C4-2B (cell line): ENCODE data around the gene HRC.
"Not testable (repeated sequence)": the region's sequence is repeated elsewhere in the genome, so short reads cannot be mapped to it uniquely, and the experiment has no call there.

ENCODE experiments used
- H3K27ac ChIP-seq: fragments of 450-650 bp; 2 replicates; pipeline ENCODE4 v1.5.1; 2017
- CTCF ChIP-seq: fragments of 450-650 bp; conservative IDR thresholded peaks from 2 replicates; pipeline ENCODE4 v1.5.1; 2017; ENCODE audit warnings: mild to moderate bottlenecking
- ZFX ChIP-seq: fragments of 450-650 bp; IDR thresholded peaks from 2 replicates; pipeline ENCODE4 v1.6.1; 2017

The HRC gene

GRCh38 chr19:49150106-49150943 is 4.9 kb downstream of the HRC start:
- peak overlapping the region; percentile 95 for H3K27ac ChIP-seq
- TF ChIP-seq CTCF = no peak
- TF ChIP-seq ZFX = peak; percentile 44; the same call in 1 of the 2 replicates

DNA sequence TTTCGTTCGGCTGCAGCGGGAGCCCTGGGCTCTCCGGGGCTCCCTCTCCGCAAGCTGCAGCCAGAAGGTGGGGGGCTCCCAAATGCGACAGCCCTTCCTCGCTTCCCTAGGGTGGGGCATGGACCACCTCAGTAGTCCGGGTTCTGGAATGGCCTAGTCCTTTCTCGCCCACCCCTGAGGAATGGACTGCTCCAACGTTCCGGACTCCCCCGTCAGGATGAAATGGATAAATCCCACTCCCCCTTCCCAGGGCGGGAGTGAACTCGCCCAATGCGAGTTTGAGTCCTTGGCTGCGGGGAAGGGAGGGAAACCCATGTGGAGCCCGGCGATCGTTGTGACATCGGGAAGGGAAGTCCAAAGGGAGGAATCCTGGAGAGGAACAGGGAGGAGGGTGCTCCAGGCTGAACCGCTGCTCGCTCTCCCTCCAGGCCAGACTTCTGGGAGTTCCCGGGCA is 5.5 kb downstream of the HRC start:
- peak overlapping the region; percentile 95 for H3K27ac ChIP-seq
- TF ChIP-seq ZFX (no peak), CTCF (no peak)

DNA sequence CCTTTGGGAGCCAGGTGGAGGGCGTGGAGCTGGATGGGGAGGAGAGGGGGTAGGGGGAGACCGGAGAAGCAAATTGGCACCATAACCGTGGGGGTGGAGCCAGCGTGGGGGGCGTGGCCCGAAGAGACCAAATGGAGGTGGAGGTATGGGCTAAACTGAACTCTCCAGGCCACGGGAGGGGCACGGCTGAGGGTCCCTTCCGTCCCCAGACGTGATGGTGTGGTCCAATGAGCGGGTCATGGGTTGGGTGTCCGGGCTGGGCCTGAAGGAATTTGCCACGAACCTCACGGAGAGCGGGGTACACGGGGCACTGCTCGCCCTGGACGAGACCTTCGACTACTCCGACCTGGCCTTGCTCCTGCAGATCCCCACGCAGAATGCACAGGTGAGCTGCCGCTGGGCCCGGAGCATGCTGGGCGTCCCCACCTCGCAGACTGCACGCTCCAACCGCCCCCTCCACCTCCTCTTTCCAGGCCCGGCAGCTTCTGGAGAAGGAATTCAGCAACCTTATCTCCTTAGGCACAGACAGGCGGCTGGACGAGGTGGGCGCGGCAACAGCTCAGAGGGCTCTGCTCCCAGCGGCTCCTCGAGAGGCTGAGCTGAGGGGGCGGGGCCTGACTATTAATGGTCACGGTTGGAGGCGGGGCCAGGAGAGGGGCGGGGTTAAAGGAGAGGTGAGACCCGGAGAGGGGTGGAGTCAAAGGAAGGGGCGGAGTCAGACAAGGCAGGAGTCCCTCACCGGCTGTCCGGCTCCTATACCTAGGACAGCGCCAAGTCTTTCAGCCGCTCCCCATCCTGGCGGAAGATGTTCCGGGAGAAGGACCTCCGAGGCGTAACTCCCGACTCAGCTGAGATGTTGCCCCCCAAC is 6.2 kb downstream of the HRC start:
- H3K27ac ChIP-seq = peak overlapping the region; percentile 95

DNA sequence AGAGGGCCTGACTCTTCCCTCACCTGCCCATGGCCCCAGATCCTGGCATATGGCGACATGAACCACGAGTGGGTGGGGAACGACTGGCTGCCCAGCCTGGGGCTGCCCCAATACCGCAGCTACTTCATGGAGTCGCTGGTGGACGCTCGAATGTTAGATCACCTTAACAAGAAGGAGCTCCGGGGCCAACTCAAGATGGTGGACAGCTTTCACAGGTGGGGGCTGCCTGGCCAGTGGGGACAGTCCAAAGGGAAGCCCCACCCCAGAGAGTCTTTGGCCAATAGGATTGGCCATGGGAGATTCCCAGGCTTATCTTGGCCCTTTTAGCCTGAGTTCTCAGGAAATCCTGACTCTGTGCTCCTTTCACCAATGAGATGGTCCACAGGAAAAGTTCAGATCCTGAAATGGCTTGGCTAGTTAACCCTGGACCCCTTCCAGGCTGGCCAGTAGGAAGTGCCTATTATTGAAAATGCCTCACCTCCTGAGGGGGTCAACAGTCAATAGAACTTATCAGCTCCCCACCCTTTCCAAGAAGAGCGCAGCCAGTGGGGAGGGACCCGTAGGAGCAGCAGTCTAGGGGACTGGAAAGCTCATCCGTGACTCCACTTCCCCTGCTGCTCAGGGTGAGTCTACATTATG is 7.0 kb downstream of the HRC start:
- peak overlapping the region; percentile 95 for H3K27ac ChIP-seq
- TF ChIP-seq ZFX = no peak
- no peak for TF ChIP-seq CTCF

More for the DNA sequence above, 6.2 kb downstream of the HRC start:
- TF ChIP-seq CTCF (no peak), ZFX (no peak)

GRCh38 chr19:49146408-49146770 is 8.8 kb downstream of the HRC start:
- H3K27ac ChIP-seq = not testable (repeated sequence)

DNA sequence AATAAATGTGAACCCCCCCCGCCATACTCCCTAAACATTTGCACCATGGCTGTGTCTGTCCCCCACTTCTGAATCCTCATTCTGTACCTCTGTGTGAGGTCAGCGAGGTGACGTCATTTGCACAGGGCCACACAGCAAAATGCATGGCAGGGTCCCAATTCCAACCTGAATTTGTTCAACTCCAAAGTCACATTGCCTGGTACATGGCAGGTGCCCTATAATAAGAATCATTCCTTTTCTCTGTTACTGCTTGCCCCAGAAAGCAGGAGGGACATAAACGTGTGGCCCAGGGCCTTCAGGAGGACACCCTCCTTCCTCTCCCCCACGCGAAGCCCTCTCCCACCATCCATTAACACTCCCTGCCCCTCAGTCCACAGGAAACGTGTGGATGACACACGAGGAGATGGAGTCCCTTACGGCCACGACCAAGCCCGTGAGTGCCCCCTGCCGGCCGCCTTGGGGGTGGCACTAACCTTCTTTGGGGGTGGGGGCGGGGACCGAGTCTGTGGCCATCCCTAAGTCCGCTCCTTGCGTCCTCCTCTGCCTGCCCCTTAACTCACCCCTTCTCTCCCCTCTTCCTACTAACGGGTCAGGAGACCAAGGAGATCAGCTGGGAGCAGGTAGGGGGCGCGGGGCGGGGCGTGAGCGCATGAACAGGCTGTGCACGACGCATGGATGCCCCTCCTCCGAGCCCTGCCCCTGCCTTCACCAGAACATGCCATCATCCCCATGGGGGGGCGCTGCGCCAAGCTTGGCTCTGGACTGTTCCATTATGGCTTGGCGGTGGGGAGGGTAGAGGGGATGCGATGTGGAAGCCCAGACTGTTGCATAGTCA is 9.4 kb downstream of the HRC start:
- no peak overlapping the region for H3K27ac ChIP-seq
- TF ChIP-seq CTCF = peak; percentile 97
- no peak for TF ChIP-seq ZFX

DNA sequence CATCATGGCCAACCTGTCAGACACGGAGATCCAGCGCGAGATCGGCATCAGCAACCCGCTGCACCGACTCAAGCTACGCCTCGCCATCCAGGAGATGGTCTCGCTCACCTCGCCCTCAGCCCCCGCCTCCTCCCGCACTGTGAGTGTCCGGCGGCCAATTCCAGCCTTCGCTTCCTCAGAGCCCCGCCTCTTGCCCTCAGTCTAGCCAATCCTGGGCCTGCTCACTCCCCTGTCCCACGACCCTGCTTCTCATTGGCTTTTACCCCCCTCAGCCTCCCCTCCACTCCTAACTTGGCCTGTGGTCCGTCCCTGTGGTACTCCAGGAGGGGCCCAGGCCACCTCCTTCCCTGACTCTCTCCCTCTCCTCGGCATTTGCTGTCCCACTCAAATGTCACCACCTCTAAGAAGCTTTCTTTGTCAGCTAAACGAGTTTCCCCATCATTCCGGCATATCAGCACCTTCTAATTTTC is 12.3 kb downstream of the HRC start:
- peak overlapping the region; percentile 48 for H3K27ac ChIP-seq
- TF ChIP-seq CTCF (no peak), ZFX (no peak)
